ENCODE results near the gene SUMF1. TPM values are rescaled to one million over a fixed set of nuclear protein-coding genes. Genes with fewer than 3 reads are reported as not detected.

SUMF1 gene
- total RNA-seq, 1 donor from 2014 or later: 34.0 TPM

DNA sequence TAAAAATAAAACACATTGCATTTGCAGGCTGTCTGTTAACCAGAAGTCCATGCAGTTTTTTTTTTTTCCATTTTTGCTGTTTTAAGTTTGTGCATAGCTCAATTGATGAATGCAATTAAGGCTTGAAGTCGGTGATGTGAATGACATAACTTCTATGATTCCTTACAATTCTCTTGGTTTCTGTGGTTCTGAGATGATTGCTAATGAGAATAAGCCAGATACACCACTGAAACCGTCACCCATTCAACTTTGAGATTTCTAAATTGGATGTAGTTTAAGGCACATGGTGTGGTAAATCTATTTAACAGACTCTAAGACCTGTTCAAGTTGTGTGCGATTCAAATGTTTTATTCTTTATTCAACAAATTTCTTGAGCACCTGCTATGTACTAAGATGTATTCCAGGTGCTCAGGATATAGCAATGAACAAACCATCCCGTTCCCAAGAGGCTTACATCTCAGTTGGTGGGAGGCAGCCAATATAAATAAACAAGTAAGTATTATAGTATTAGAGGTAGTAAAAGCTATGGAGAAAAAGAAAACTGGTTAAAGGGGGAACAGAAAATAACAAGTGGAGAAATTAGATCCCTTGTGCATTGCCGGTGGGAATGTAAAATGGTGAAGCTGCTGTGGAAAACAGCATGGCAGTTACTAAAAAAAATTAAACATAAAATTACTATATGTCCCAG, 30.1 kb upstream of the SUMF1 start:
- no peak for DNase-seq

DNA sequence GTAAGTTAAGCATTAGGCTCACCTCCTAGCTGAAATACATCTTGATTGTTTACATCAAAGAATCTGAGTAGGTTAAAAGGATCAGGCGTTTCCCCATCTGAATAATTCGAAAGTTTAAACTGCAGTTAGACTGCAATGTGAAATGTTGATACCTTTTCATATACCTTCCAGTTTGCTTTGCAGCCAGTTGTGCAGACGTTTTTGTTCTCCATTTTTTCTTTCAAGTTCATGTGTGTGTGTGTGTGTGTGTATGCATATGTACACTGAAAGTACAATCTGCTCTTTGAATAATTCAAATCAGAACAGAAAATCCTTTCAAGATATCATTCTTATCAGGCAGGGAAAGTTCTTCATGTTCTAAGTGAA, 29.0 kb upstream of the SUMF1 start:
- no peak for DNase-seq

DNA sequence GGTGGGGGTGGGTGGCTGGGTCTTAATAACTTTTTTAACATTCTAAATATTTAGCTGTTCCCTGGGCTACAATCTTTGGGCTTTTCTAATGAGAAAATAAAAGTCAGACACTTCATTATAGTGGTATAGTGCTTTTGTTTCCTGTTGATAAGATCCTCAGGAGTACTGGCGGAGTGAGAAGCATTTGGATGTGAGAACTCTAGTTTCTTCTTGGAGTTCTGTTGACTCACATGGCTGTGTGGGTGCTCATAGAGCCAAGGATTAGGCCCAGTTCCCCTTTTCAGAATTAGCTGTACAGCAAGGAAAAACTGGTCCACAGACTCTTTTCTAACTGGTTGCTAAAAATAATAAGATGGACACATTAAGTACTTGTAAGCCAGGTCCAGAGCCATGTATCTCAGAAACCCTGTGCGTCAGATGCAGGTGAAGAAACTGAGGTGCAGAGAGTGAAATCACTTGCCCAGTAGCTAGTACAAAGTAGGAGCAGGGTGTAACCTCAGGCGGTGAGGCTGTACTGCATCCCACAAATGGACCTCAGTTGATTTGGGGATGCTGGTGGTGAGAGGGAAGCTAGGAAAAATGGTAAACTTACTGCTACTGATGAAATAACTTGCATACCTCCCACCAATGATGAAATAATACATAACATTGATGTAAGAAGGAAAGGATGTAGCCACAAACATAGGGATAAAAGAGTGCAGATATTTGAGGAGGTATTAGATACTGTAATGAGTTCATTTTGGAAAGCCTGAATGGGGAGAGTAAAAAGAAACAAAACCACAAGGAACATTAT, 28.4 kb upstream of the SUMF1 start:
- no peak for DNase-seq

DNA sequence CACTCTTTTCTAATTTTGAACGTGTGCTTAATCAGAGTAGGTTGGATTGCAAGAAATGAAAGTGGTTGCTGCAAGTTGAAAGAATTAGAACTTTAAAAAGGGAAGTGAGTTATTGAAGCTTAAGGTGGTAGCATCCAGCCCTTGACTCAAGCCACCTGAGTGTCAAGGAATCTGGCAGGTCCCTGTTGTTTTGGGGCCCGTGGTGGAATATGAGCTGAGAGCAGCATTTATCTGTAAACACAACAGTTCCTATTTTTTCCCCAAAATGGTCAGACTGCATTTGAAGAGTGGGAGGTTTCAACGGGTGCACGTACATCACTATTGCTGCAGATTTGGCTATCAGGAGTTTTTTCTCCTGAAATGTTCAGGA, 27.8 kb upstream of the SUMF1 start:
- no peak for DNase-seq

DNA sequence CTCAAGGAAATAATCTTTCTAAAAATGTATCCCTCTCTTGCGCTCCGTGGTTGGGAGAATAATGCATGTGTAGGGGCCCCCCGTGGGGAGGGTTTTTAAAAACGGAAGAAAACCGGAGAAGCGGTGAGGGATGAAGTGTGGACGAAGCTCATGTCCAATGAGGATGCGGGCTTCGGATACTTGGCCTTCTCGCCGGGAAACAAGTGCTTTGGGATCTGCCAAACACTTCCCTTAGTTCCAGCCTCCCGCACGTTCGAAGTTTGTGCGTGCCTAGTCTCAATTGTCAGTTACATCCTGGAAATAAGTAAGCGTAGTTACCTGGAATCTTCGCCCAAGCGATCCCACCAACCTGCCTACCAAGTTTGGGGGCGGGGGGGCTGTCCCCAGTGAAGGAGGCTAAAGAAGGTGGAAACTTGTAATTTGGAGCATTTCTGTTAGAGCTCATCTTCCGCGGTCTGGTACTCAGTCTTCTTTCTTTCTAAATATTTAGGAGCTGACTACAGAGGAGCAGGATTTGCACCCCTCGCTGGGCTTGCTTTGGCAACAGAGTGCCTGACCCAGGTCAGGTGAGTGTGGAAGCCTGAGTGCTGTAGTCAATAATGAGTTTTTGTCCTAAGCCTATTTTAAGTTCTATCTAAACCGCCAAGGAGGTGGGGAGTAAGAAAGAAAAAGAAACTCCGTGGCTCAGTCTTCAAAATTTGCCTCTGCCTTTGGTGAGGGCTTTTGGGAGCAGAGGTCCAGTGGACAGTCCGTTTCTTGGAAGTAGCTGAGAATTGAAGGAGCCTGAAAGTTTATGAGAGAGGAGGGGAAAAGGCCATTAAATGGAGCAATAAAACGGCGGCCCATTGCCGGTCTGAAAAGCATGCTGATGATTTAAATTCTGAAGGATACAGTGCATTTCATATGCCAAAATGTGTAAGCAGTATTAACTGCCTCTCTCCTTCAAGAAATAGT, 27.1 kb upstream of the SUMF1 start:
- no peak for DNase-seq

DNA sequence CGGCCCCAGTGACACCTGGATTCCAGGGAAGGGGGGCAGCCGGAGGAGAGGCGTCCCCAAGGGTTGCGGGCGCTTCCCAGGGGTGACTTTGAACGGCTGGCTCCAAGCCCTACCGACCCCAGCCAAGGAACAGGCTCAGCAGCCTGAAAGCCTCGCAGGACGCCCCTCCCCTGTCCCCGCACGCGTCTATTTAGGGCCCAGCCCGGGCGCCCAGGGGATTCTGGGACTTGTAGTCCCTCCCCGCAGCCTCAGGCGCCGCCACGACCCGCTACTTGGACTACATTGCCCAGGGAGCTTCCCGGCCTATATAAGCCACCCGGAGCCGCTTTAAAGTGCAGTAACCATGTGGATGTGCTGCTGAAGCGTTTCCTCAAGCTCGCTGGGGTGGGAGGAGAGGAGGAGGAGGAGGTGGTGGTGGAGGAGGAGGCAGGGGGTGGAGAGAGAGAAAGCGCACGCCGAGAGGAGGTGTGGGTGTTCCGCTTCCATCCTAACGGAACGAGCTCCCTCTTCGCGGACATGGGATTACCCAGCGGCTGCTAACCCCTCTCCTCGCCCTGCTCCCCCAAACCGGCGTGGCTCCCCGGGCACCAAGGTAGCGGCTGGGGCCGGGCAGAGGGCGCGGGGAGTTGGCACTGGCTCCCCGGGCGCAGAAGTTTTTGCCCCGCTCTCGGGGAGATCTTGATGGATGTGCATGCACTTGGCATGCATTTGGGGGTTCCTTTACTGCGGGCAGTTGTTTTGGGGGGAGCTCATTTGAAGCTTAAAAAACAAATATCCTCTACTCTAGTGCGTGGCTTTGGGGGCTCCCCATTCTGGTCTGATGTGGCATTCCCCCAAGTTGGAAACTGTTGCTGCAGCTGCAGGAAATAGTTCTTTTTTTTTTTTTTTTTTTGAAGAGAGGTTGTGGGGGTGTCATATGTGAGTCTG, 26.2 kb upstream of the SUMF1 start, which contains the start of gene ITPR1:
ITPR1 (plus strand) TSS at position 335 of the 927 bp plus-strand sequence. CDS start 23,144 bp downstream, outside the sequence.
- DNase-seq: peak; percentile 98

DNA sequence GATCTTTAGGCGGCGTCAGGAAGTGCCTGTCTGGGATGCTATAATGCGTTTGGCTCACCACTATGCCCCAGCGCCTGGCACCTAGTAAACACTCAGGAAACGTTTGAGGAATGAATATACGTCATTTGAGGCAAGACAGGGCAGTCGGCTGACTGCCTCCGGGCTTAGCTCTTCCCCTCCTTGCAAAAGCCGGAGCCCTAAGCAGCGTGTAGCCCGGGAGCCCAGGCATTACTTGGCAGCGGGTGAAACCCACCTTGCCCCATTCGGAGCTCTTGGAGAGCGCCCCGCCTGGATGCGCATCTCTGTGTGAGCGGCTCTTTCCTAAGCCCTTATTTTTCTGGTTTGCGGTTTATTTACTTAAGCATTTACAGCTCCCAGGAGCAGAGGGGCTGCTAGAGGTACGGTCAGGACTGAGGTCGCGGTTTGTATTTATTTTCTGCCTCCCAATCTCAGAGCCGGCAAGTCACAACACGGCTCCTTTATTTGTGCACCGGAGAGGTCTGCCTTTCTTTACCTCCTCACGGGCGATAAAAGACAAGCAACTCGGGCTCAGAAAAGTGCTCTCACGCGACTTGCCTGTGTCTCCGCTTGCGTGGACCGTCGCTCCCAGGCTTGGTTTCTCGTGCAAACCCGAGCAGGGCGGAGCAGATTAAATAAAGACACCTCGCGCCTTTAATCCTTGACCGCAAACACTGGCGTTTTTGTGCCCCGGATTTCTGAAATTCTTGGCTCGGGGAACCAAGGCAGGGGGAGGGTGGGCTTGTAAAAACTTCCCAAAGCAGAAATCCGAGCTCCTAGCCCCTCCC, 25.3 kb upstream of the SUMF1 start:
- DNase-seq: no peak

DNA sequence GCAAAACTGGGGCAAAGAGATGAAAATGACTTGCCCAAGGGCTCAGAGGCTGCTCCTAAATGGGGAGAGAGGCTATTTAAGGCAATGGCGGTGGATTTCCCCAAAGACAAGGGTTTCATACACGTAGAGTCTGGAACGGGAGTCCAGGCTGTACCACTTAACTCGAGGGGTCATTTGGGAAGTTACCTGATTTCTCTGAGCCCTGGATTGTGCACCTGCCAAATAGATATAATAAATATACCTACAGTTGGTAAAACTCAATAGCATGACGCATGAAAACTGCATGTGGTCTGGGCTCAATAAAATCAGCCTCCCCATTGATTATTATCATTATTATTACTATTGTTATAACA, 24.8 kb upstream of the SUMF1 start:
- DNase-seq: no peak

DNA sequence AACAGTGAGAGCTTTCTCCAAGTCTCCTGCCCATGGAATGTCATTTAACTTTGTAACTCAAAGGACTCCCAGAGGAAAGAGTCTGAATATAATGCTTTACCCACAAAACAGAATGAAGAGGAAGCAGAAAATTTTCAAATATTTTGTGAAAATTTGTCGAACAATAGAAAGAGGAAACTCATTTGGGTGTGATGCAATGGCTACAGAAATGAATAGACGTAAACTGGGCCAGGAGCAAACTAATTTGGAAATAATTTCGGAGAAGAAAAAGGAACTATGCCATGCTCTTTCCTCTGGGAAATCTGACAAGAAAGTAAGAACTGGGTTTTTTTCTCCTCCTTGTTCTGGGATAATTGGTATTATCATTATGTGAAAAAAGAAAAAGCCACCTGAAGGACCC, 11.2 kb upstream of the SUMF1 start:
- no peak for DNase-seq

DNA sequence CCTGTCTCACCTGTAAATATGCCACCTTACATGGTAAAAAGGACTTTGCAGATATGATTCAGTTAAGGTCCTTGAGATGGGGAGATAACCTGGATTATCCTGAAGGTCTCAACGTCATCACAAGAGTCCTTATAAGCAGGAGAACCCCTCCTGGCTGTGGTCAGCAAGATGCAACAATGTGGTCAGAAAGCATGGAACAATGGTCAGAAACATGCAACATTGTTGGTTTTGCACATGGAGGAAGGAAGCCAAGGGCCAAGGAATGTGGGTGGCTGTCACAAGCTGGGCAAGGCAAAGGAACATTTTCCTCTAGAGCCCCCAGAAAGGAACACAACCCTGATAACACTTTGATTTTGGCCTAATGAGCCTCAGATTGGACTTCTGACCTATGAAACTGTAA, 9.4 kb upstream of the SUMF1 start:
- no peak for DNase-seq

DNA sequence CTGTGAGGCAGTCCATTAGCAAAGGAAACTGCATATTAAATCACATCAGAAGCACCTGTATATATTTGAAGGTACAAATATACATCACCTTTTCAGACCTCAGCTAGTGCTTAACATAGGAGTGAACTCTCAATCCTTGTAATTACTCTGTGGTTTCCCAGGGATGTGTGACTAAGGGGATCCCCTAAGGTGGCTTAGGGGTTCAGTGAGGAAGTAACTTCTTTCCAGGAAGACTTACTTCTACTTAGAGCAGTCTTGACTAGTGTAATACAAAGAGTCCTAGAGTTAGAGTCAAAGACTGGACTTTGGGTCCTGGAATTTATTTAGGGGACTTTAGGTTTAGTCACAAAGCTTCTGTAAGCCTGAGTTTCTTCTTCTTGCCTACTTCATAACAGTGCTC, 8.7 kb upstream of the SUMF1 start:
- no peak for DNase-seq

DNA sequence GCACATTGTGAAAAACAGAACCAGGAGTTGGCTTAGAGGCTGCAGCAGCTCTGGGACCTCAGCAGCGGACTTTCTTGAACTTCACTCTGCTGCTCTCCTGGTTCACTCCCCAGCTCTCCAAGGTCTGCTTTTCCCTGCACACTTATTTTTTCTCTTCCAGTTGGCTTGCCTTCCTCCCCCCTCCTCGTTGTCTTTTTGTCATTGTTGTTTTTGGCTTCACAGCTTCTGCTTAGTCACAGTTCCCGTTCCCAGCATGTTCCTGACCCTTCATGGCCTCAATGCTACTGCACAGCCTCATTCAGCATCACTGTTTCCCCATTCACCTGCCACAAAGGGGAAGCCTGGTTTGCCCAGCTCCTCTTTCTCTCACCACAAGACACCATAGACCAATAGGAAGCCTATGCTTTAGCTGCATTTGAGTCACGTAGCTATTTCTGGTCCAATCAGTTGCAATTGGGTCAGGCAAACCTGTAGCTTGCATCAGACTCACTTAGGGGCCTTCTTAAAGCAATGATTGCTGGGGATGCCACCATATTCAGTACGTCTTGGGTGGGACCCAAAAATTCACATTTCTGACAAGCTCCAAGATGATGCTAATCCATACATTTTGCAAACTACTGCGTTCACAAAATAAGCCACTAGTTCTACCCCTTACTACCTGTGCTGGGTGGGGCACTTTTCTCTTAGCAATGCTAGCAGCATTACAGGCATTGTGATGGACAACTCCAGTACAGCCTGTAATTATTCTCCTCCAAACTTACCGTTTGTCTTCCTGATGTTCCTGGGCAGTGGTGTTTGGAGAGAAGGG, 7.8 kb upstream of the SUMF1 start:
- DNase-seq: no peak

DNA sequence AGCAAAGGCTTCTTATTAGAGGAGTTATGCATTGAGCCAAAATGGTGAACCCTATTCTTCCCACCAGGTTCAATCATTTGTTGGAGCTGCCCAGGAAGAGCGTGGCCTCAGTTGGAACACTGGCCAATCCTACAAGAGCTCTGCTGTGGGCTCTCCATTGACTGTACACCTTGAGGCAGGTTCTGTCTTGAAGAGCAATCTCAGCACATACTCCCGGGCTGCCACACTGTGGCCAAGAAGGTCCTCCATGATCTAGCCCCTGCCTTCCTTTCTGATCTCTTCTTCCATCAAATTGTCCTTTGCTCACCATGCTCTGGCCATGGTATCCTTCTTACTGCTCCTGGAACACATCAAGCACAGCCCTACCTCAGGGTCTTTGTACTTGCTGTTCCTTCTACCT, 5.7 kb upstream of the SUMF1 start:
- no peak for DNase-seq

DNA sequence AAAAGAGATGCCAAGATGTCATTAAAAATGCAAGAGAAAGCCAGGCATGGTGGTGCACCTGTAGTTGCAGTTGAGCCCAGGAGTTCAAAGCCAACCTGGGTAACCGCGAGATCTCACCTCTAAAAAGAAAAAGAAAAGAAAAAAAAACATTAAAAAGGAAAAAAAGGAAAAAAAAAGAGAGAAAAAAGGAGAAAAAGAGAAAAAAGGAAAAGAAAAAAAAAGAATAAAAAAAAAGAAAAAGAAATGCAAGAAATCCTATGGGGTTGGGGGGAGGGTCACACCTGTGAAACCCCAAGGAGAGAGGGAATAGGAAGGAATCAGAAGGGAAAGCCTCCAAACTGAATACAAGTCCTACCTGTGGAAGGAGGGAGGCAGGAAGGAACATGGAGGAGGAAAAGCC, 5.2 kb upstream of the SUMF1 start:
- DNase-seq: no peak

DNA sequence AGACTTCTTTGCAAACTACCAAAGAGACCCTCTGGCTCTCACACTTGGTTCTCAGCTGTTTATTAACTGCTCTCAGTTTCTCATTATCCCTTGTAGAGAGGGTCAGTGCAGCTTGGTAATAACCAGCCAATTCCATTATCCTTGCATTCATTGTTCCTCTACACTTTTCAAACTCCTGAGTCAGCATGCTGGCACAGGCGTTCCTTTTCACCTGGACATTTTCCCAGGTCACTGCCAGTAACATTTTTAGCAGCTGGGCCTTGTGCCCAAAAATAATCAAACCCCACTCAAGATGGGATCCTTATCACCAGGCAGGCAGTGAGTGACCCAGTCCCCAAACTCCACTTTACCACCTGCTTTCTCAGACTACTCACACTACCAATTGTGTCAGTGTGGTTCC, 4.8 kb upstream of the SUMF1 start:
- no peak for DNase-seq

DNA sequence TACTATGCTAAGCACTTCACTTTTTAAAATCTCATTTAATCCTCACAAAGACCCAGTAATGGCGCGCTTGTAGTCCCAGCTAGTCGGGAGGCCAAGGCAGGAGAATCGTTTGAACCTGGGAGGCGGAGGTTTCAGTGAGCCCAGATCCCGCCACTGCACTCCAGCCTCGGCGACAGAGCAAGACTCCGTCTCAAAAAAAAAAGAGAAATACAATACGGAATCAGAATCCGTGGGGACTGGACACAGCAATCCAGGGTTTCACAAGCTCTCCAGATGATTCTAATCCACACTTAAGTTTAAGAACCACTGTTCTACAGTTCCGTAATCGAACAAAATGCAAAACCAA, 426 bp upstream of the SUMF1 start:
- no peak for DNase-seq

DNA sequence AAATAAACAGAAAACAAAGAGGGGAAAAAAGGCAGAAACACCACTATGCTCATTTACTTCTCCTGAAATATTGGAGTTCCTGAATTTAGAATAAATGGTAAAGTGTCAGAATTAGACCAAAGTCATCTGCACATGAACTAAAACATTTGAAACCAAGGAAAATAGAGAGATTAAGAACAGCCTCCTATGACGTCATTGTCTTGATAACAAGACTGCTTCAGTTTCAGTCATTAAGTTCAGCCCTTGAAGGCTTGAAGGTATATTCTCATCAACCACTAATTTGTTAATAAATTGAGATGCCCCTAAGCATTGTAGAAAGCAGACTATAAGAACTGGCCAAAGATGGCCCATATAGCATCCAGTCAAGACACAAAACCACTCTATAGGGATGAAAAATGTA, 2.5 kb downstream of the SUMF1 start:
- no peak for DNase-seq

DNA sequence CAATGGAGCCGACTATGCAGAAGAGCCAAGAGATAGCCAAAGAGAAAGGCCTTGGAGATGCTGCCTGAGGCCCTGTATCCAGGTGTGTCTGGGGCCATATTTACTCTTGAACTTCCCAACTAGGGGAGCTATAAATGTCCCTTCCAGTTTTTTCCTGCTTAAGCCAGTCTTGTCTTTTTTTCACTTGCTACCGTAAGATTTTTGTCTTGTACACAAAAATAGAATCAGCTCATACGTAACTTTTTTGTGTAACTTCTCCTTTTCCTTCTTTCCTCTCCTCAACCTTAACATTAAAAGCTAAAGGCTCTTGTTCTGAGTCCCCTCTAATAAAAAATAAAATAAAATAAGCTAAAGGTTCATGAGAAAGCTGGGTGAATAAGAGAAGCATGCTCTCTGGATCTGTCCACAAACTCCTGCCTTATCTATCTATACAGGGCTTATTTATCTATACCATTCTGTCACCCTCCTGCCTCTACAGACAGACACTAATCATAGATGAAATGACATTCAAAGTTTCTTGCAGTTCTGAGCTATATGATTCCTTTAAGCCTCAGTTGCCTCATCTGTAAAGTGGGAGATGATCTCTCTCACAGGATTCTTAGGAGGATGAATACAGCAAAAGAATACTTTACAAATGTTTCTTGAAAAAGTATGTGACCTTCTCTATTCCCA, 4.6 kb downstream of the SUMF1 start:
- no peak for DNase-seq

DNA sequence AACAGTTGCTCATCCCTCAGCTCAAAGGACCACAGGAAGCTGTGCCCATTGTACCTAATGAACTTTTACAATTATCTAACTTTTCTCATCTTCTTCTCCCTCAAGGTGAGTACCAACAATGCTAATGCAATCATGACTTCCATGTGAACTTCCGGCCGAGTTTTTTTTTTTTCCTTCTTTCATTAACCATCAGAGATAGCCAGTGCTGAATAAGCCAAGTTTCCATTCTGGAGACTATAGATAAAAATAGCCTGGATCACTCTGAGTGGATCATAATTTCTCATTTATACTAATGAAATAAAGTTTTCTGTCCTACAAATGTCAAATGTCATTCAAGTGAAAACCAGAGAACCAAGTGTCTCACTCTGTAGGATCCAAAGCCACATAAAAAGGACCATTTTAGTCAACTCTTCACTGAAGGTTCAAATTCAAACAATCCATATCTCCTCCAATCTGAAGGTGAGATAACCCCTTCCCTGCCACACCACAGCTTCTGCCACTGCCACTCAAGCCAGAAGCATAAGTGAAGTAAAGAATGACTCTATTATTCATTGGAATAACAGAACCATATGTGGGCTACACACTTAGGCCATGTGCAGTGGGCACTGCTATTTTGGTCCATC, 5.5 kb downstream of the SUMF1 start:
- DNase-seq: no peak

Measured in skin of body (tissue), 2 donors.